HCT116 (cell line): ENCODE measurements around the gene ENDOD1. TPM values are rescaled to one million over a fixed set of nuclear protein-coding genes. Genes with fewer than 3 reads are reported as not detected.

Experiments used
- ATAC-seq: fragments of 200-7000 bp; cut with Tn5 transposase; 2 replicates; pipeline ENCODE4 v1.9.1; 2020; ENCODE audit warnings: mild to moderate bottlenecking, moderate library complexity
- BruUV-seq: library from RNA; stranded (reverse); fragments of 400-500 nt; replicated peaks from 2 replicates; lab custom pipeline; 2021; lab: Mats Ljungman, UMichigan
- CTCF ChIA-PET: fragments of 300-600 bp; sonication (Branson Sonifier 250); formaldehyde crosslinking; loops from one replicate; lab custom pipeline; 2021; ENCODE audit warnings: antibody characterized with exemption; lab: Charles Lee
- POLR2A ChIA-PET: fragments of 300-600, 350-600 bp; sonication (Branson Sonifier 250); formaldehyde crosslinking; loops from one replicate; lab custom pipeline; 2021; ENCODE audit warnings: antibody characterized with exemption; lab: Charles Lee
- RAD21 ChIA-PET, 2 experiments: fragments of 300-600 bp; sonication (Branson Sonifier 250); formaldehyde crosslinking; loops; one replicate each; lab custom pipeline; 2023; ENCODE audit warnings: low total read pairs in 2 of 2; ENCODE audit not compliant: uncharacterized antibody in 2 of 2, unreplicated experiment in 2 of 2, low non-redundant PET in 1 of 2; lab: Charles Lee
- DNase-seq: peaks from one replicate; pipeline ENCODE4 v3.0.0-alpha.2; 2010; ENCODE audit warnings: low read depth, low spot score
- H2AFZ ChIP-seq: fragments of 200-600 bp; shearing (Covaris generic), sonication (generic); 2 replicates; pipeline ENCODE4 v1.6.1; 2017; ENCODE audit warnings: low read depth, mixed run types, mixed read lengths, antibody characterized with exemption, low read length; ENCODE audit not compliant: poor library complexity, severe bottlenecking
- H3K27ac ChIP-seq: 2 replicates; pipeline ENCODE4 v1.5.1; 2012; ENCODE audit warnings: low read depth, low read length
- H3K27me3 ChIP-seq: fragments of 200-600 bp; sonication (generic); 2 replicates; pipeline ENCODE4 v1.6.1; 2016; ENCODE audit warnings: mixed run types, low read length, mixed read lengths; ENCODE audit not compliant: insufficient read depth
- H3K36me3 ChIP-seq, 2 experiments: fragments of 200-500 bp in 1 of 2; fragments of 200-600 bp in 1 of 2; sonication (Bioruptor generic) in 1 of 2; sonication (generic) in 1 of 2; 2 replicates each; pipeline versions ENCODE4 v1.5.1 to v1.6.1; 2014 to 2016; ENCODE audit warnings: low read length in 2 of 2, inconsistent platforms in 1 of 2, mixed read lengths in 1 of 2, mixed run types in 1 of 2; ENCODE audit not compliant: insufficient read depth in 2 of 2, control insufficient read depth in 1 of 2
- H3K4me1 ChIP-seq, 2 experiments: fragments of 200-600 bp in 1 of 2; sonication (generic) in 1 of 2; 2 replicates each; pipeline versions ENCODE4 v1.5.1 to v1.6.1; 2012 to 2017; ENCODE audit warnings: low read length in 2 of 2, inconsistent platforms in 1 of 2, mild to moderate bottlenecking in 1 of 2, mixed read lengths in 1 of 2, mixed run types in 1 of 2, moderate library complexity in 1 of 2; ENCODE audit not compliant: insufficient read depth in 2 of 2, control insufficient read depth in 1 of 2
- H3K4me2 ChIP-seq: fragments of 200-600 bp; sonication (generic); 2 replicates; pipeline ENCODE4 v1.6.1; 2017; ENCODE audit warnings: mixed run types, low read length, mixed read lengths
- H3K4me3 ChIP-seq, 2 experiments: fragments of 200-600 bp in 1 of 2; sonication (generic) in 1 of 2; replicated peaks in 1 of 2; 2 replicates each; pipeline ENCODE4 v1.5.1; 2011 to 2016; ENCODE audit warnings: low read length in 2 of 2, control low read depth in 1 of 2, low read depth in 1 of 2, mild to moderate bottlenecking in 1 of 2, mixed read lengths in 1 of 2, mixed run types in 1 of 2
- H3K79me2 ChIP-seq: fragments of 200-600 bp; sonication (generic); 2 replicates; pipeline ENCODE4 v1.6.1; 2017; ENCODE audit warnings: mild to moderate bottlenecking, mixed run types, low read length, moderate library complexity, mixed read lengths; ENCODE audit not compliant: insufficient read depth
- H3K9ac ChIP-seq: fragments of 200-600 bp; sonication (generic); 2 replicates; pipeline ENCODE4 v1.6.1; 2016; ENCODE audit warnings: low read length, mixed read lengths
- H3K9me2 ChIP-seq: fragments of 200-600 bp; sonication (generic), shearing (Covaris generic); 2 replicates; pipeline ENCODE4 v1.6.1; 2017; ENCODE audit warnings: mixed run types, mild to moderate bottlenecking, moderate library complexity; ENCODE audit not compliant: insufficient read depth
- H3K9me3 ChIP-seq, 2 experiments: fragments of 200-500 bp in 1 of 2; fragments of 200-600 bp in 1 of 2; sonication (Bioruptor generic) in 1 of 2; sonication (generic) in 1 of 2; 2 replicates each; pipeline ENCODE4 v1.6.1; 2014 to 2017; ENCODE audit warnings: low read length in 2 of 2, mixed read lengths in 2 of 2, inconsistent platforms in 1 of 2, low read depth in 1 of 2, mild to moderate bottlenecking in 1 of 2, mixed run types in 1 of 2, moderate library complexity in 1 of 2; ENCODE audit not compliant: control insufficient read depth in 1 of 2, insufficient read depth in 1 of 2
- H4K20me1 ChIP-seq: fragments of 200-600 bp; sonication (generic), shearing (Covaris generic); 2 replicates; pipeline ENCODE4 v1.6.1; 2017; ENCODE audit warnings: mixed run types, mild to moderate bottlenecking, moderate library complexity; ENCODE audit not compliant: insufficient read depth
- ATF3 ChIP-seq: IDR thresholded peaks from 2 replicates; pipeline ENCODE4 v1.6.1; 2012
- CBX3 ChIP-seq: IDR thresholded peaks from 2 replicates; pipeline ENCODE4 v1.6.1; 2012; ENCODE audit warnings: low read depth
- CEBPB ChIP-seq: IDR thresholded peaks from 2 replicates; pipeline ENCODE4 v1.6.1; 2012; ENCODE audit warnings: low read depth
- EGR1 ChIP-seq: IDR thresholded peaks from 2 replicates; pipeline ENCODE4 v1.6.1; 2012; ENCODE audit warnings: low read depth
- ELF1 ChIP-seq: IDR thresholded peaks from 2 replicates; pipeline ENCODE4 v1.6.1; 2012; ENCODE audit warnings: low read depth, borderline replicate concordance
- EZH2 ChIP-seq: fragments of 200-600 bp; sonication (generic); IDR thresholded peaks from 2 replicates; pipeline ENCODE4 v1.6.1; 2017; ENCODE audit warnings: antibody characterized with exemption, mixed run types
- EZH2phosphoT487 ChIP-seq: fragments of 200-600 bp; IDR thresholded peaks from 2 replicates; pipeline ENCODE4 v1.6.1; 2018; ENCODE audit warnings: antibody characterized with exemption, borderline replicate concordance
- FOSL1 ChIP-seq: IDR thresholded peaks from 2 replicates; pipeline ENCODE4 v1.6.1; 2012; ENCODE audit warnings: low read depth
- JUND ChIP-seq: IDR thresholded peaks from 2 replicates; pipeline ENCODE4 v1.6.1; 2012
- POLR2AphosphoS5 ChIP-seq: IDR thresholded peaks from 2 replicates; pipeline ENCODE4 v1.6.1; 2011; ENCODE audit warnings: mild to moderate bottlenecking, low read depth, low read length, moderate library complexity
- RAD21 ChIP-seq: IDR thresholded peaks from 2 replicates; pipeline ENCODE4 v1.6.1; 2012; ENCODE audit warnings: low read depth, mild to moderate bottlenecking
- SIN3A ChIP-seq: IDR thresholded peaks from 2 replicates; pipeline ENCODE4 v1.6.1; 2012; ENCODE audit warnings: low read depth
- SRF ChIP-seq: IDR thresholded peaks from 2 replicates; pipeline ENCODE4 v1.6.1; 2012; ENCODE audit warnings: low read depth
- TCF7L2 ChIP-seq: IDR thresholded peaks from 2 replicates; pipeline ENCODE4 v1.7.0; 2011; ENCODE audit warnings: borderline replicate concordance, inconsistent platforms; ENCODE audit not compliant: insufficient read depth, insufficient read length; ENCODE audit errors: extremely low read depth
- YY1 ChIP-seq: IDR thresholded peaks from 2 replicates; pipeline ENCODE4 v1.6.1; 2011; ENCODE audit warnings: low read length, low read depth, moderate library complexity, mild to moderate bottlenecking; ENCODE audit not compliant: insufficient replicate concordance; ENCODE audit errors: extremely low read depth
- ZFX ChIP-seq: fragments of 450-650 bp; IDR thresholded peaks from 2 replicates; pipeline ENCODE4 v1.6.1; 2017
- ZNF274 ChIP-seq: fragments of 200-500 bp; sonication (Bioruptor generic); IDR thresholded peaks from 2 replicates; pipeline ENCODE4 v1.6.1; 2014; ENCODE audit warnings: mild to moderate bottlenecking, low read depth, low read length, inconsistent platforms
- intact Hi-C: fragments of 100-400 bp; cut with micrococcal nuclease; formaldehyde crosslinking; loops from 2 replicates; pipeline ENCODE4 v1.10.0; 2022
- total RNA-seq: library from RNA; stranded (reverse); gene quantifications from one replicate; pipeline ENCODE4 v1.2.1, GENCODE V29; 2021; ENCODE audit not compliant: unreplicated experiment
- TF ChIP-seq, protein P1 (sequence below): IDR thresholded peaks from 2 replicates; pipeline ENCODE4 v1.6.1; 2011; ENCODE audit warnings: mild to moderate bottlenecking, low read length, moderate library complexity; ENCODE audit not compliant: insufficient replicate concordance; ENCODE audit errors: extremely low read depth
- TF ChIP-seq, protein P2 (sequence below): IDR thresholded peaks from 2 replicates; pipeline ENCODE4 v1.6.1; 2012; ENCODE audit warnings: low read depth

The ENDOD1 gene
- total RNA-seq, 1 experiment from 2014 or later: 33.6 TPM

DNA sequence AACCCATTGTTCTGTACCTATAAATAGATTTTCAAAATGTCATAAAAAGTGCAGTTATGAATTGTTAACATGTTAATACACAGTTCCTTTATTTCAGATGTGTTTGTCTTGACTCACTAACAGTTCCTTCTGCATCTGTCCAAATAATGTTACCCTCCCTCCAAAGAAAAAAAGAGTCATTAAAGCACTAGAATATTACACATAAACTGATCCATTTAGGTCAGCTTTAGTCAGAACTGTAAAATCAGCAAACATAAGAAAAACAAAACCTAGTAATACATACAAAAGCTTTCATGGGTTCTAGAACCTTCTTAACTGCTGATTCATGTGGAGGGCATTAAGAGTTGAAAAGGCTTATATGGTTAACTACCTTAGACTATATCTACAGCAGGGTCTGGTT is 76.0 kb downstream of the ENDOD1 start (continued):
- TF ChIP-seq, protein P1, sequence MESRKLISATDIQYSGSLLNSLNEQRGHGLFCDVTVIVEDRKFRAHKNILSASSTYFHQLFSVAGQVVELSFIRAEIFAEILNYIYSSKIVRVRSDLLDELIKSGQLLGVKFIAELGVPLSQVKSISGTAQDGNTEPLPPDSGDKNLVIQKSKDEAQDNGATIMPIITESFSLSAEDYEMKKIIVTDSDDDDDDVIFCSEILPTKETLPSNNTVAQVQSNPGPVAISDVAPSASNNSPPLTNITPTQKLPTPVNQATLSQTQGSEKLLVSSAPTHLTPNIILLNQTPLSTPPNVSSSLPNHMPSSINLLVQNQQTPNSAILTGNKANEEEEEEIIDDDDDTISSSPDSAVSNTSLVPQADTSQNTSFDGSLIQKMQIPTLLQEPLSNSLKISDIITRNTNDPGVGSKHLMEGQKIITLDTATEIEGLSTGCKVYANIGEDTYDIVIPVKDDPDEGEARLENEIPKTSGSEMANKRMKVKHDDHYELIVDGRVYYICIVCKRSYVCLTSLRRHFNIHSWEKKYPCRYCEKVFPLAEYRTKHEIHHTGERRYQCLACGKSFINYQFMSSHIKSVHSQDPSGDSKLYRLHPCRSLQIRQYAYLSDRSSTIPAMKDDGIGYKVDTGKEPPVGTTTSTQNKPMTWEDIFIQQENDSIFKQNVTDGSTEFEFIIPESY: no peak
- no peak for TF ChIP-seq ATF3
- TF ChIP-seq FOSL1: no peak
- no peak for TF ChIP-seq CBX3
- TF ChIP-seq ZNF274: no peak
- no peak for TF ChIP-seq SRF
- TF ChIP-seq EGR1: no peak
- TF ChIP-seq EZH2: no peak
- TF ChIP-seq, all 23 proteins: peak for 0

DNA sequence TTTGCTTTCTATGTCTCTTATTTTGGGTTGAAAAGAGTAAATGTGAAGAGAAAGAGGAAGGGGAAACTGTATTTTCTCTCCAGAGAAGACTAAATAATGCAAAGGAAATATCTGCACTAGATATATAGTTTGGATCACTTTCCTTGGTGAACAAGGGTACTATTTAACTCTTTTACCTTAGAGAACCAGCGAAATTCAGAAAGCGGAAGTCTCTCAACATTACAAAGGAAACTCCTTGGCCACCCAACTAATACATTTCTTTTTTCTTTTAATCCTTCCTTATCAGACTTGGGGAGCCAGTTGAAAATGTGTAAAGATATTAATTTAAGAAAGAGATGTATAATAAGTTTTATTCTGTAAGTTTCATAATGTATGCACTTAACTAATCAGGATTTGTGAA is 77.1 kb downstream of the ENDOD1 start:
- Histone ChIP-seq H3K4me2 (no peak overlapping the region), H3K27me3 (no peaks in the 10 kb centered on the region), H3K36me3 (no peaks in the 10 kb centered on the region), H3K9ac (no peak overlapping the region), H3K9me2 (no peaks in the 10 kb centered on the region), H4K20me1 (no peaks in the 10 kb centered on the region), H3K4me3 (no peak overlapping the region), H3K4me1 (no peaks in the 10 kb centered on the region), H3K27ac (no peak overlapping the region), H3K9me3 (no peaks in the 10 kb centered on the region), H2AFZ (no peak overlapping the region), H3K79me2 (no peaks in the 10 kb centered on the region)
- BruUV-seq: no TSS peak
- POLR2A ChIA-PET: no interaction called here
- CTCF ChIA-PET: interaction anchor here (1.2 kb wide), 1 partner anchor 15 kb away, joined by 3 read pairs; no protein-coding TSS in a partner anchor
- intact Hi-C loops: no loop called here
- RAD21 ChIA-PET: no interaction called here
- DNase-seq (no peak), ATAC-seq (no peak)
- TF ChIP-seq YY1: no peak
- TF ChIP-seq, protein P2, sequence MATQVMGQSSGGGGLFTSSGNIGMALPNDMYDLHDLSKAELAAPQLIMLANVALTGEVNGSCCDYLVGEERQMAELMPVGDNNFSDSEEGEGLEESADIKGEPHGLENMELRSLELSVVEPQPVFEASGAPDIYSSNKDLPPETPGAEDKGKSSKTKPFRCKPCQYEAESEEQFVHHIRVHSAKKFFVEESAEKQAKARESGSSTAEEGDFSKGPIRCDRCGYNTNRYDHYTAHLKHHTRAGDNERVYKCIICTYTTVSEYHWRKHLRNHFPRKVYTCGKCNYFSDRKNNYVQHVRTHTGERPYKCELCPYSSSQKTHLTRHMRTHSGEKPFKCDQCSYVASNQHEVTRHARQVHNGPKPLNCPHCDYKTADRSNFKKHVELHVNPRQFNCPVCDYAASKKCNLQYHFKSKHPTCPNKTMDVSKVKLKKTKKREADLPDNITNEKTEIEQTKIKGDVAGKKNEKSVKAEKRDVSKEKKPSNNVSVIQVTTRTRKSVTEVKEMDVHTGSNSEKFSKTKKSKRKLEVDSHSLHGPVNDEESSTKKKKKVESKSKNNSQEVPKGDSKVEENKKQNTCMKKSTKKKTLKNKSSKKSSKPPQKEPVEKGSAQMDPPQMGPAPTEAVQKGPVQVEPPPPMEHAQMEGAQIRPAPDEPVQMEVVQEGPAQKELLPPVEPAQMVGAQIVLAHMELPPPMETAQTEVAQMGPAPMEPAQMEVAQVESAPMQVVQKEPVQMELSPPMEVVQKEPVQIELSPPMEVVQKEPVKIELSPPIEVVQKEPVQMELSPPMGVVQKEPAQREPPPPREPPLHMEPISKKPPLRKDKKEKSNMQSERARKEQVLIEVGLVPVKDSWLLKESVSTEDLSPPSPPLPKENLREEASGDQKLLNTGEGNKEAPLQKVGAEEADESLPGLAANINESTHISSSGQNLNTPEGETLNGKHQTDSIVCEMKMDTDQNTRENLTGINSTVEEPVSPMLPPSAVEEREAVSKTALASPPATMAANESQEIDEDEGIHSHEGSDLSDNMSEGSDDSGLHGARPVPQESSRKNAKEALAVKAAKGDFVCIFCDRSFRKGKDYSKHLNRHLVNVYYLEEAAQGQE: no peak
- TF ChIP-seq EZH2: no peak
- TF ChIP-seq CEBPB: no peak
- no peak for TF ChIP-seq ZFX
- TF ChIP-seq EZH2phosphoT487: no peak
- TF ChIP-seq JUND: no peak
- no peak for TF ChIP-seq TCF7L2
- no peak for TF ChIP-seq ELF1
- TF ChIP-seq, protein P1: no peak
- TF ChIP-seq CBX3: no peak
- no peak for TF ChIP-seq RAD21
- TF ChIP-seq SIN3A: no peak
- no peak for TF ChIP-seq POLR2AphosphoS5
- TF ChIP-seq FOSL1: no peak
